Stimulated activated CD8-positive, alpha-beta memory T cell treated with anti-CD3 and anti-CD28 coated beads, Interleukin-2, amount 100 ng/mL, for 1 hour (primary cell): ENCODE data around the gene GRPEL1.

Source experiments
- DNase-seq, 2 donors: peaks; one replicate each; pipeline ENCODE4 v3.0.0-alpha.2; 2020; ENCODE audit warnings: low read depth in 2 of 2

Gene GRPEL1

GRCh38 chr4:7023901-7024300, 44.0 kb downstream of the GRPEL1 start:
- DNase-seq, result no peak

- no peak for DNase-seq
Observed at GRCh38 chr4:7023486-7023885, 44.4 kb downstream of the GRPEL1 start.

- no peak for DNase-seq
Observed at GRCh38 chr4:7021930-7022664, 45.8 kb downstream of the GRPEL1 start.

- no peak for DNase-seq
Observed at GRCh38 chr4:7021355-7021754, 46.5 kb downstream of the GRPEL1 start.

GRCh38 chr4:7020856-7021255, 47.0 kb downstream of the GRPEL1 start:
- no peak for DNase-seq

GRCh38 chr4:7020290-7020689, 47.6 kb downstream of the GRPEL1 start:
- DNase-seq, result no peak

- no peak for DNase-seq
Observed at GRCh38 chr4:7019367-7019766, 48.5 kb downstream of the GRPEL1 start.

GRCh38 chr4:7018281-7018680, 49.6 kb downstream of the GRPEL1 start:
- no peak for DNase-seq

- DNase-seq, result no peak
Observed at GRCh38 chr4:7017446-7018048, 50.3 kb downstream of the GRPEL1 start.

- no peak for DNase-seq
Observed at GRCh38 chr4:7016512-7016911, 51.4 kb downstream of the GRPEL1 start.

GRCh38 chr4:7016086-7016485, 51.8 kb downstream of the GRPEL1 start:
- DNase-seq, result no peak

GRCh38 chr4:7015383-7016035, 52.4 kb downstream of the GRPEL1 start:
- DNase-seq, result no peak

- no peak for DNase-seq
Observed at GRCh38 chr4:7014815-7015214, 53.0 kb downstream of the GRPEL1 start.

GRCh38 chr4:7013175-7013574, 54.7 kb downstream of the GRPEL1 start:
- no peak for DNase-seq

- DNase-seq, result no peak
Observed at GRCh38 chr4:7009564-7009963, 58.3 kb downstream of the GRPEL1 start.
